HepG2 (cell line): ENCODE results near the gene CLEC4M. TPM values are rescaled to one million over a fixed set of nuclear protein-coding genes. Genes with fewer than 3 reads are reported as not detected.

ENCODE experiments used
- DNMT1 ChIP-seq: sonication (generic); formaldehyde crosslinking; IDR thresholded peaks from 2 replicates; pipeline ENCODE4 v1.5.1; 2020; ENCODE audit warnings: mild to moderate bottlenecking, missing genetic modification reagents
- JUN ChIP-seq: sonication (generic); formaldehyde crosslinking; IDR thresholded peaks from 2 replicates; pipeline ENCODE4 v1.4.0; 2020; ENCODE audit warnings: mild to moderate bottlenecking, missing genetic modification reagents
- MXI1 ChIP-seq: IDR thresholded peaks from 3 replicates; pipeline ENCODE4 v1.6.1; 2012; ENCODE audit warnings: low read depth, low read length, inconsistent platforms, borderline replicate concordance
- NCOA1 ChIP-seq: sonication (generic); formaldehyde crosslinking; IDR thresholded peaks from 2 replicates; pipeline ENCODE4 v1.9.0; 2021; ENCODE audit warnings: missing genetic modification reagents
- NR2F1 ChIP-seq, 2 experiments: fragments of 450-650 bp in 1 of 2; formaldehyde crosslinking in 1 of 2; IDR thresholded peaks; 2 replicates each; pipeline versions ENCODE4 v1.5.0 to v1.6.1; 2016 to 2020; ENCODE audit warnings: mild to moderate bottlenecking in 1 of 2, missing compliant biosample characterization in 1 of 2, missing genetic modification reagents in 1 of 2, moderate library complexity in 1 of 2
- REST ChIP-seq, 2 experiments: IDR thresholded peaks; 2 replicates each; pipeline ENCODE4 v1.6.1; 2011 to 2012; ENCODE audit warnings: low read length in 2 of 2, borderline replicate concordance in 1 of 2, low read depth in 1 of 2, mild to moderate bottlenecking in 1 of 2, moderate library complexity in 1 of 2
- SIX4 ChIP-seq: sonication (generic); formaldehyde crosslinking; IDR thresholded peaks from 2 replicates; pipeline ENCODE4 v1.4.0; 2020; ENCODE audit warnings: missing genetic modification reagents
- TBP ChIP-seq: sonication (generic); formaldehyde crosslinking; IDR thresholded peaks from 2 replicates; pipeline ENCODE4 v1.5.0; 2020; ENCODE audit warnings: missing genetic modification reagents
- TMF1 ChIP-seq: sonication (generic); formaldehyde crosslinking; IDR thresholded peaks from 2 replicates; pipeline ENCODE4 v1.8.1; 2022; ENCODE audit warnings: low read depth, missing genetic modification reagents
- ZC3H13 ChIP-seq: sonication (generic); formaldehyde crosslinking; IDR thresholded peaks from 2 replicates; pipeline ENCODE4 v1.8.1; 2023; ENCODE audit warnings: mild to moderate bottlenecking, missing genetic modification reagents, moderate library complexity
- ZFP1 ChIP-seq: IDR thresholded peaks from 2 replicates; pipeline ENCODE4 v1.6.1; 2016
- ZKSCAN5 ChIP-seq: sonication (generic); formaldehyde crosslinking; IDR thresholded peaks from 2 replicates; pipeline ENCODE4 v1.5.1; 2020; ENCODE audit warnings: mild to moderate bottlenecking, missing genetic modification reagents
- ZNF891 ChIP-seq: sonication (generic); formaldehyde crosslinking; IDR thresholded peaks from 2 replicates; pipeline ENCODE4 v1.5.0; 2020; ENCODE audit warnings: mild to moderate bottlenecking, missing genetic modification reagents
- polyA plus RNA-seq, 8 experiments: library from polyadenylated mRNA; depleted of rRNA in 3 of 8; stranded (reverse) in 7 of 8; unstranded in 1 of 8; fragments of >200 nt; fragmentation: Illumina TruSeq in 4 of 8; extraction: Trizol in 4 of 8; gene quantifications; 2 replicates each; pipeline versions ENCODE4 v1.2.1 to v1.2.3, GENCODE V29; 2011 to 2016; ENCODE audit warnings: low read depth in 4 of 8, missing spikeins in 1 of 8, mixed read lengths in 1 of 8; ENCODE audit not compliant: insufficient read depth in 1 of 8
- total RNA-seq, 5 experiments: library from RNA; depleted of rRNA; stranded (reverse); fragments of >200 nt; fragmentation: Illumina TruSeq; extraction: Trizol; gene quantifications; 2 replicates each; pipeline ENCODE4 v1.2.3, GENCODE V29; 2016; ENCODE audit warnings: low read depth in 1 of 5
- TF ChIP-seq, protein P1 (sequence below): sonication (generic); formaldehyde crosslinking; conservative IDR thresholded peaks from 2 replicates; pipeline ENCODE4 v1.5.0; 2020; ENCODE audit warnings: missing genetic modification reagents
- TF ChIP-seq, protein P2 (sequence below): sonication (generic); formaldehyde crosslinking; IDR thresholded peaks from 2 replicates; pipeline ENCODE4 v1.8.0; 2022; ENCODE audit warnings: mild to moderate bottlenecking, missing genetic modification reagents, moderate library complexity
- TF ChIP-seq, protein P3 (sequence below): sonication (generic); formaldehyde crosslinking; IDR thresholded peaks from 2 replicates; pipeline ENCODE4 v1.4.0; 2020; ENCODE audit warnings: missing genetic modification reagents; ENCODE audit errors: not compliant biosample characterization
- TF ChIP-seq, protein P4 (sequence below): sonication (generic); formaldehyde crosslinking; IDR thresholded peaks from 2 replicates; pipeline ENCODE4 v1.5.0; 2020; ENCODE audit warnings: missing genetic modification reagents

CLEC4M gene
- total and polyA plus RNA-seq, 2 of the 13 experiments (the other 11 are each of a cell fraction or from before 2014, with no cell fraction given): not detected

- TF ChIP-seq REST (IDR thresholded peaks at IDR 0.05; ENCODE audit: borderline replicate concordance in 1 of 2, low read depth in 1 of 2, low read length in 2 of 2) (no peak), MXI1 (no peak), SIX4 (CRISPR knock-in tag) (no peak), JUN (CRISPR knock-in tag) (no peak), DNMT1 (no peak), ZKSCAN5 (CRISPR knock-in tag) (no peak), NCOA1 (CRISPR knock-in tag) (no peak), TBP (CRISPR knock-in tag) (no peak), NR2F1 (CRISPR knock-in tag; IDR thresholded peaks at IDR 0.05) (no peak), ZC3H13 (CRISPR knock-in tag) (no peak), ZNF891 (no peak), TMF1 (no peak), ZFP1 (no peak)
- TF ChIP-seq, protein P1, sequence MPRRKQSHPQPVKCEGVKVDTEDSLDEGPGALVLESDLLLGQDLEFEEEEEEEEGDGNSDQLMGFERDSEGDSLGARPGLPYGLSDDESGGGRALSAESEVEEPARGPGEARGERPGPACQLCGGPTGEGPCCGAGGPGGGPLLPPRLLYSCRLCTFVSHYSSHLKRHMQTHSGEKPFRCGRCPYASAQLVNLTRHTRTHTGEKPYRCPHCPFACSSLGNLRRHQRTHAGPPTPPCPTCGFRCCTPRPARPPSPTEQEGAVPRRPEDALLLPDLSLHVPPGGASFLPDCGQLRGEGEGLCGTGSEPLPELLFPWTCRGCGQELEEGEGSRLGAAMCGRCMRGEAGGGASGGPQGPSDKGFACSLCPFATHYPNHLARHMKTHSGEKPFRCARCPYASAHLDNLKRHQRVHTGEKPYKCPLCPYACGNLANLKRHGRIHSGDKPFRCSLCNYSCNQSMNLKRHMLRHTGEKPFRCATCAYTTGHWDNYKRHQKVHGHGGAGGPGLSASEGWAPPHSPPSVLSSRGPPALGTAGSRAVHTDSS (CRISPR knock-in tag): no peak
- TF ChIP-seq, protein P2, sequence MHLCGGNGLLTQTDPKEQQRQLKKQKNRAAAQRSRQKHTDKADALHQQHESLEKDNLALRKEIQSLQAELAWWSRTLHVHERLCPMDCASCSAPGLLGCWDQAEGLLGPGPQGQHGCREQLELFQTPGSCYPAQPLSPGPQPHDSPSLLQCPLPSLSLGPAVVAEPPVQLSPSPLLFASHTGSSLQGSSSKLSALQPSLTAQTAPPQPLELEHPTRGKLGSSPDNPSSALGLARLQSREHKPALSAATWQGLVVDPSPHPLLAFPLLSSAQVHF (CRISPR knock-in tag): no peak
- TF ChIP-seq, protein P3, sequence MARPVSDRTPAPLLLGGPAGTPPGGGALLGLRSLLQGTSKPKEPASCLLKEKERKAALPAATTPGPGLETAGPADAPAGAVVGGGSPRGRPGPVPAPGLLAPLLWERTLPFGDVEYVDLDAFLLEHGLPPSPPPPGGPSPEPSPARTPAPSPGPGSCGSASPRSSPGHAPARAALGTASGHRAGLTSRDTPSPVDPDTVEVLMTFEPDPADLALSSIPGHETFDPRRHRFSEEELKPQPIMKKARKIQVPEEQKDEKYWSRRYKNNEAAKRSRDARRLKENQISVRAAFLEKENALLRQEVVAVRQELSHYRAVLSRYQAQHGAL (CRISPR knock-in tag): no peak
- TF ChIP-seq, protein P4, sequence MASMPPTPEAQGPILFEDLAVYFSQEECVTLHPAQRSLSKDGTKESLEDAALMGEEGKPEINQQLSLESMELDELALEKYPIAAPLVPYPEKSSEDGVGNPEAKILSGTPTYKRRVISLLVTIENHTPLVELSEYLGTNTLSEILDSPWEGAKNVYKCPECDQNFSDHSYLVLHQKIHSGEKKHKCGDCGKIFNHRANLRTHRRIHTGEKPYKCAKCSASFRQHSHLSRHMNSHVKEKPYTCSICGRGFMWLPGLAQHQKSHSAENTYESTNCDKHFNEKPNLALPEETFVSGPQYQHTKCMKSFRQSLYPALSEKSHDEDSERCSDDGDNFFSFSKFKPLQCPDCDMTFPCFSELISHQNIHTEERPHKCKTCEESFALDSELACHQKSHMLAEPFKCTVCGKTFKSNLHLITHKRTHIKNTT: no peak
- TF ChIP-seq, all 625 proteins: peak for 0
Measured at GRCh38 chr19:7767487-7767886, 4.4 kb downstream of the CLEC4M start (continued).
